GM12801 (cell line): Measurements from ENCODE around the gene EDIL3.

Source experiments
- CTCF ChIP-seq: IDR thresholded peaks from one replicate; pipeline ENCODE4 v1.5.1; 2011; ENCODE audit warnings: control low read depth; ENCODE audit not compliant: insufficient read length; ENCODE audit errors: extremely low read depth

The EDIL3 gene

GRCh38 chr5:84281383-84281782 lies 103.3 kb downstream of the EDIL3 start:
- TF ChIP-seq CTCF: no peak

GRCh38 chr5:84279234-84279633 lies 105.4 kb downstream of the EDIL3 start:
- no peak for TF ChIP-seq CTCF

GRCh38 chr5:84275609-84276008 lies 109.1 kb downstream of the EDIL3 start:
- TF ChIP-seq CTCF: no peak

GRCh38 chr5:84274585-84275468 lies 109.9 kb downstream of the EDIL3 start:
- no peak for TF ChIP-seq CTCF

- no peak for TF ChIP-seq CTCF
Observed at GRCh38 chr5:84273517-84273883, 111.2 kb downstream of the EDIL3 start.

- no peak for TF ChIP-seq CTCF
Observed at GRCh38 chr5:84272771-84273516, 111.7 kb downstream of the EDIL3 start.

- no peak for TF ChIP-seq CTCF
Observed at GRCh38 chr5:84265739-84266550, 118.7 kb downstream of the EDIL3 start.
